Smooth muscle cell (in vitro differentiated cells): ENCODE data around the gene PTP4A1. TPM values are rescaled to one million over a fixed set of nuclear protein-coding genes. Genes with fewer than 3 reads are reported as not detected.
"Not testable (repeated sequence)": the region's sequence is repeated elsewhere in the genome, so short reads cannot be mapped to it uniquely, and the experiment has no call there.

Experiments used
- DNase-seq: peaks from one replicate; lab custom pipeline; 2025; ENCODE audit not compliant: unreplicated experiment; lab: John Stamatoyannopoulos, UW
- H2AFZ ChIP-seq: fragments of 200-600 bp; sonication (generic); 2 replicates; pipeline ENCODE4 v1.6.0; 2016; ENCODE audit warnings: antibody characterized with exemption, low read depth, mild to moderate bottlenecking
- H3F3A ChIP-seq: fragments of 200-600 bp; sonication (generic); 2 replicates; pipeline ENCODE4 v1.6.0; 2017; ENCODE audit warnings: antibody characterized with exemption, low read depth
- H3K27ac ChIP-seq: fragments of 200-600 bp; sonication (generic); 2 replicates; pipeline ENCODE4 v1.5.1; 2016; ENCODE audit warnings: low read depth, mild to moderate bottlenecking
- H3K27me3 ChIP-seq: fragments of 200-600 bp; sonication (generic); 2 replicates; pipeline ENCODE4 v1.6.1; 2016; ENCODE audit warnings: low read depth, mild to moderate bottlenecking
- H3K36me3 ChIP-seq: fragments of 200-600 bp; sonication (generic); 2 replicates; pipeline ENCODE4 v1.5.1; 2016; ENCODE audit warnings: low read depth
- H3K4me1 ChIP-seq: fragments of 200-600 bp; sonication (generic); 2 replicates; pipeline ENCODE4 v1.5.1; 2016; ENCODE audit warnings: low read depth
- H3K4me2 ChIP-seq: fragments of 200-600 bp; sonication (generic); 2 replicates; pipeline ENCODE4 v1.6.0; 2016; ENCODE audit warnings: mild to moderate bottlenecking
- H3K4me3 ChIP-seq: fragments of 200-600 bp; sonication (generic); 2 replicates; pipeline ENCODE4 v1.5.1; 2016; ENCODE audit warnings: mild to moderate bottlenecking
- H3K79me2 ChIP-seq: fragments of 200-600 bp; sonication (generic); 2 replicates; pipeline ENCODE4 v1.6.0; 2016; ENCODE audit warnings: low read depth, mild to moderate bottlenecking
- H3K9ac ChIP-seq: fragments of 200-600 bp; sonication (generic); 2 replicates; pipeline ENCODE4 v1.6.0; 2016; ENCODE audit warnings: low read depth
- H3K9me3 ChIP-seq: fragments of 200-600 bp; sonication (generic); replicated peaks from 2 replicates; pipeline ENCODE4 v1.5.1; 2016; ENCODE audit warnings: low read depth
- H4K20me1 ChIP-seq: fragments of 200-600 bp; sonication (generic); 2 replicates; pipeline ENCODE4 v1.6.0; 2016; ENCODE audit warnings: low read depth
- WGBS: methylation state at CpG from one replicate; pipeline ENCODE4 v1.1.7; 2016; ENCODE audit warnings: low lambda C conversion rate; 5-methylcytosine and 5-hydroxymethylcytosine counted together
- polyA plus RNA-seq: library from polyadenylated mRNA; unstranded; fragments of >200 nt; fragmentation: Nextera tagmentation; extraction: Ambion mirVana; gene quantifications from 2 replicates; pipeline ENCODE4 v1.2.1, GENCODE V29; 2016
- total RNA-seq: library from RNA; depleted of rRNA; stranded (reverse); fragments of >200 nt; gene quantifications from 2 replicates; pipeline ENCODE4 v1.2.3, GENCODE V29; 2014
- TF ChIP-seq, protein P1 (sequence below): fragments of 200-600 bp; sonication (generic); IDR thresholded peaks from 2 replicates; pipeline ENCODE4 v1.5.1; 2017; ENCODE audit warnings: borderline replicate concordance, mild to moderate bottlenecking, antibody characterized with exemption; ENCODE audit not compliant: insufficient read depth, poor library complexity, severe bottlenecking

PTP4A1 gene
- total RNA-seq (50.3 and 98.8 TPM in 2 replicates), polyA plus RNA-seq (147 and 155 TPM in 2 replicates)

DNA sequence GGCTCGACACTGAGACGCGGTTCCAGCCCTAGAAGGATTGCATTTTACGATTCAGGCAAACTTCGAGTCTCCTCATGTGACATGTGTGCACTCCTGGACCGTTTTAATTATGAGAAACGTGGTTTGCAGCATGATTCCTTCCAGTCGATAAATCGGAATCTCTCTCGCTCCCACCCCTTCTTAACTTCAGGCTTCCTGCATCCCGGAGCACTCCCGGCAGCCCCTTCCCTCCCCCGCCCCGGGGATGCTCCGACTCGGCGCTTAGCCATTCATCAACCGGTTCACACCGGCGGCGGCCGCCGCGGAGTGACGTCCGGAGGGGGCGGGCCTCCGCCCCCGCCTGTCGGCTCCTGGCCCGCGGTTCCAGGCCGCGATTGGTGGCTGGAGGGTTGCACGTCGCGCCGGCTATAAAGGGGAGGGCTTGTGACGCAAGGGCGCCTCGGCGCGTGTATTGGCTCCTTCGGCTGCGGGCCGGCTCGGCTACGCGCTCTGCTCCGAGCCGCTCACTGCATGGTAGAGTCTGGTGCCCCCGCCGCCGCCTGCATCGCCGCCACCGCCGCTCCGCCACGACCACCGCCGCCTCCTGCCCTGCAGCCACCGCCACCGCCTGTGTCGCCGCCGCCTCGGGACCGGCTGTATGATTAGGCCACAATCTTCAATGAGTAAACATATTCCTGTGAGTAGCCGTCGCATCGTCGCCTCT is at the start of gene PTP4A1, which contains the start of gene LOC128125822:
PTP4A1 (plus strand) TSS at position 437 of the 703 bp plus-strand sequence. CDS start 4,401 bp downstream, outside the sequence.
LOC128125822 (plus strand) TSS at position 437 of the 703 bp plus-strand sequence.
- Histone ChIP-seq H3K79me2 (peaks cover 49% of the 10 kb centered on the region), H3K4me1 (peaks cover 27% of the 10 kb centered on the region), H2AFZ (peak within 1 kb of the TSS; percentile 81)

DNA sequence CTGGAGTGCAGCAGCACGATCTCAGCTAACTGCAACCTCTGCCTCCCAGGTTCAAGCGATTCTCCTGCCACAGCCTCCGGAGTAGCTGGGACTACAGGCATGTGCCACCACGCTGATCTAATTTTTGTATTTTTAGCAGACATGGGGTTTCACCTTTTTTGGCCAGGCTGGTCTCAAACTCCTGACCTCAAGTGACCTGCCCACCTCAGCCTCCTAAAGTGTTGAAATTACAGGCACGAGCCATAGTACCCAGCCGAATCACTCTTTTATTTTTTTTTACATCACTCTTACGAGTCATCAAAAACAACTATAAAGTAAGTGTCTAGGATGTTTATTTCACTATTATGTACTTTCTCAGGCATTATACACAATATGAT is 49.4 kb upstream of the PTP4A1 start:
- 83% methylated on average over 5 of the region's 7 CpGs for WGBS
- DNase-seq, H3K4me3 ChIP-seq, H3K9me3 ChIP-seq, H3K9ac ChIP-seq, H3K4me2 ChIP-seq, H3K36me3 ChIP-seq, H3K4me1 ChIP-seq, H3K79me2 ChIP-seq, H4K20me1 ChIP-seq, H3K27me3 ChIP-seq, H3F3A ChIP-seq, H3K27ac ChIP-seq, H2AFZ ChIP-seq: not testable (repeated sequence)

More for the DNA sequence above, at the start of gene PTP4A1, which contains the start of gene LOC128125822:
- Histone ChIP-seq H3K27me3 (no peaks in the 10 kb centered on the region), H3F3A (peaks cover 14% of the 10 kb centered on the region), H4K20me1 (peaks cover 48% of the 10 kb centered on the region), H3K4me3 (peak within 1 kb of the TSS; percentile 100), H3K9ac (peak within 1 kb of the TSS; percentile 100), H3K36me3 (peaks cover 9% of the 10 kb centered on the region), H3K4me2 (peak within 1 kb of the TSS; percentile 88), H3K27ac (peak within 1 kb of the TSS; percentile 99), H3K9me3 (no peaks in the 10 kb centered on the region)
- TF ChIP-seq, protein P1, sequence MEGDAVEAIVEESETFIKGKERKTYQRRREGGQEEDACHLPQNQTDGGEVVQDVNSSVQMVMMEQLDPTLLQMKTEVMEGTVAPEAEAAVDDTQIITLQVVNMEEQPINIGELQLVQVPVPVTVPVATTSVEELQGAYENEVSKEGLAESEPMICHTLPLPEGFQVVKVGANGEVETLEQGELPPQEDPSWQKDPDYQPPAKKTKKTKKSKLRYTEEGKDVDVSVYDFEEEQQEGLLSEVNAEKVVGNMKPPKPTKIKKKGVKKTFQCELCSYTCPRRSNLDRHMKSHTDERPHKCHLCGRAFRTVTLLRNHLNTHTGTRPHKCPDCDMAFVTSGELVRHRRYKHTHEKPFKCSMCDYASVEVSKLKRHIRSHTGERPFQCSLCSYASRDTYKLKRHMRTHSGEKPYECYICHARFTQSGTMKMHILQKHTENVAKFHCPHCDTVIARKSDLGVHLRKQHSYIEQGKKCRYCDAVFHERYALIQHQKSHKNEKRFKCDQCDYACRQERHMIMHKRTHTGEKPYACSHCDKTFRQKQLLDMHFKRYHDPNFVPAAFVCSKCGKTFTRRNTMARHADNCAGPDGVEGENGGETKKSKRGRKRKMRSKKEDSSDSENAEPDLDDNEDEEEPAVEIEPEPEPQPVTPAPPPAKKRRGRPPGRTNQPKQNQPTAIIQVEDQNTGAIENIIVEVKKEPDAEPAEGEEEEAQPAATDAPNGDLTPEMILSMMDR = no peak
- peak; percentile 87 for DNase-seq
- WGBS = under 1% methylated on average over 47 of the region's 73 CpGs

DNA sequence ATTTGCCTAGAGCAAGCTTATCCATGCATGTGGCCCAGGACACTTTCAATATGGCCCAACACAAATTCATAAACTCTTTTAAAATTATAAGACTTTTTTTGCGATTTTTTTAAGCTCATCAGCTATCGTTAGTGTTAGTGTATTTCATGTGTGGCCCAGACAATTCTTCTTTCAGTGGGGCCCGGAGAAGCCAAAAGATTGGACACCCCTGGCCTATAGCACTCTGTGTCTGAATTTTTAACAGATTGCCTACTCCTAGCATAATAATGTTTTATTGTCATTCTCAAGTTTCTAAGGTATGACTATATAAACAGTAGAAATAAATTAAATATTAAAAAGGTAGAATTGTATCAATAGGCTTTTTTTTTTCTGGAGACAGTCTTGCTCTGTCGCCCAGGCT is 48.6 kb upstream of the PTP4A1 start:
- H3F3A ChIP-seq = peaks cover 9% of the 10 kb centered on the region
- no peak overlapping the region for H3K27ac ChIP-seq
- H4K20me1 ChIP-seq = no peaks in the 10 kb centered on the region
- no peaks in the 10 kb centered on the region for H3K9me3 ChIP-seq
- H3K27me3 ChIP-seq = no peaks in the 10 kb centered on the region
- no peak overlapping the region for H2AFZ ChIP-seq
- H3K36me3 ChIP-seq = no peaks in the 10 kb centered on the region
- H3K9ac ChIP-seq = no peak overlapping the region
- no peaks in the 10 kb centered on the region for H3K79me2 ChIP-seq
- 98% methylated on average over 4 of the region's 4 CpGs for WGBS
- TF ChIP-seq, protein P1 = no peak
- H3K4me1 ChIP-seq = peaks cover 7% of the 10 kb centered on the region
- no peak overlapping the region for H3K4me3 ChIP-seq
- DNase-seq = no peak
- no peak overlapping the region for H3K4me2 ChIP-seq

DNA sequence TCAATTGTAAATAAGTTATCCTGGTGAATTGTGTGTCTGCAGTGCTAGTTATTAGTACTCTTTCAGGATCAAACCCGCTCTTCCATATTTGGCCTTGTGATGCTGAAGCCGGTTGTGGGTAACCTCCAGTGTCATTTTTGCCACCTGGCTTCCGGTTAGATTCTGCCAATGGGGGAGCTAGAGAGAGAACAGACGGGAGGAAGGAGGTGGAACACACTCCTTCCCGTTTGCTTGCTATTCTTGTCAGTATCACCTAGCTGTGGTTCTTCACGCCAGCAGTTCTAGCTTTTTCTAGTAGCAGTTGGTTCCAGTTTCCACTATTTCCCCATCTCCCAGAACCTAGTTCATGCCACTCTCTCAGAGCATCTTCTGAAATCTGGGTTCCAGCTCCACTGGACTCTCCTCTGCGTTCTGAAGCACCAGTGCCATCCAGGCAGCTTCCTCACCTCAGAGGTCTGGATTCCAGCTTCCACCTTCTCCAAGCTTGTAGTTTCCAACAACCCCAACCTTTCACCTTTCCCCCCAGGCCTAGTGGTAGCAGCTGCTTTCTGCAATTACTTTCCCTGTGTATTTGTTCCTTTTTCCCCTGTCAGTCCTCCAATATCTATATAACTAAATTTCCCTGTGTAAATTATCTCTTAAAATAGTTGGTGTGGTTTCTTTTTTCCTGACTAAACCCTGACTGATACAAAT is 46.9 kb upstream of the PTP4A1 start:
- no peak overlapping the region for H3K4me3 ChIP-seq
- no peak for DNase-seq
- peaks cover 7% of the 10 kb centered on the region for H3K4me1 ChIP-seq
- H4K20me1 ChIP-seq = no peaks in the 10 kb centered on the region
- no peaks in the 10 kb centered on the region for H3K79me2 ChIP-seq
- H3K9me3 ChIP-seq = no peaks in the 10 kb centered on the region
- H2AFZ ChIP-seq = no peak overlapping the region
- no peaks in the 10 kb centered on the region for H3K36me3 ChIP-seq
- H3K27ac ChIP-seq = no peak overlapping the region
- H3K27me3 ChIP-seq = no peaks in the 10 kb centered on the region
- H3K9ac ChIP-seq = no peak overlapping the region
- H3K4me2 ChIP-seq = no peak overlapping the region
- TF ChIP-seq, protein P1 = no peak
- WGBS = 78% methylated on average over 7 of the region's 7 CpGs
- H3F3A ChIP-seq = peaks cover 10% of the 10 kb centered on the region
